HG03175 (cell line): ENCODE results near the gene GBE1.
A peak's percentile ranks its signal among the peaks of the same experiment; 100 is the strongest.
"Not testable (repeated sequence)": the region's sequence is repeated elsewhere in the genome, so short reads cannot be mapped to it uniquely, and the experiment has no call there.

ENCODE experiments used
- ATAC-seq: cut with Tn5 transposase; IDR thresholded peaks from one replicate; pipeline ENCODE4 v1.9.1; 2021; ENCODE audit warnings: mild to moderate bottlenecking, moderate library complexity; ENCODE audit not compliant: unreplicated experiment

The GBE1 gene

GRCh38 chr3:81760924-81761903 is at the start of gene GBE1:
Gene GBE1, minus strand, starts transcription at chr3:81761645. Its CDS starts 128 bp downstream, at chr3:81761517.
- peak; percentile 91 for ATAC-seq

DNA sequence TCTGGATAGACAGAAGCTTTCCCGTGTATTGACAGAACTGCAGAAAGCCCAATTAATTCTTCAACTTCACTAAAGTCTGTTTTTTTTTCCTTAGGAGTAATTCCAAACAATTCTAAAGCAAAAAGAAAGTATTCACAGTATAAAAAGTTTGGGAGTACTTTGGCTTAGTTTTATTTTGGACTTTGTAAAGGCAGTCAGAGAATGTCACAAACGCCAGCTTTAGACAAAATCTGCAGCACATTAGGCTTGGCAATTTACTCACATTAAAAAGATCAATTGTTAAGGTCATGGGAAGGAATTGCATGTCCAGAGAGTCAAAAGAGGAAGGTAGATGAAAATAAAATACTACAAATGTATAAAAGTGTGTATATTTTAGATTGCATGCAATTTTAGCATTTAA is 47.5 kb upstream of the GBE1 start:
- ATAC-seq, result no peak

DNA sequence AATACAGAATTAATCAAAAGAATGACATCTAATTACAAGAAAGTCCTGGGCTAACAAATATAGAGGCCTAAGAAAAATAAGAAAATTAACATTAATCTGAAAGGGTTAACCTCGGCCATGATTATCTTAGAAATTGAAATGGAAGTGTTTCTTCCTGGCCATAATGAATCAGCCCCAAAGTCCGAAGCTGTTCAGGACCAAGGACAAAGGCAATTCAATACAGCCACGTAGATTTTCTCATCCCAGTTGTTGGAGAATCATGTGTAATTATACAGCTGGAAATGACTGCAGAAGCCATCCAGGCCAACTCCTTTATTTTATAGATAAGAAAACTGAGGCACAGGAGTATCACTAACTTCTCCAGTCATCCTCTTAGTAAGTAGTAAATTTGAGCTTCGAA is 38.0 kb upstream of the GBE1 start:
- no peak for ATAC-seq

DNA sequence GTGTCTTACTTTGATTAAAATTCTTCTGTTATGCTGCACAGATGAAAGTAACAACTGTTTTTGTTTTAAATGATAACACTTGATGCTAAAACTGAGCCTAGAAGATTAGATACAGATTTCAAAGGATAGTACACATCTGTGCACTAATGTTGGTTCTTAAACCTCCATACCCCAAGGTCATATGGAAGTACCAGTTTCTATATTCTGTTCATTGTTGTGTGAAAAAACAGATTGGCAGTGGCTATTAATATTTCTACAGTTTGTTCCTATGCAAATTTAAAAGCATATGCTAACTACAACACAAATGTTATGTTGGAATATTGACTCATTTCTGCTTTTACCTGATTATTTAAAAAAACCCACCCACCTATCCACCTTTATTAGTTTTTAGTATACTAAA is 32.0 kb upstream of the GBE1 start:
- ATAC-seq, result peak; percentile 49

DNA sequence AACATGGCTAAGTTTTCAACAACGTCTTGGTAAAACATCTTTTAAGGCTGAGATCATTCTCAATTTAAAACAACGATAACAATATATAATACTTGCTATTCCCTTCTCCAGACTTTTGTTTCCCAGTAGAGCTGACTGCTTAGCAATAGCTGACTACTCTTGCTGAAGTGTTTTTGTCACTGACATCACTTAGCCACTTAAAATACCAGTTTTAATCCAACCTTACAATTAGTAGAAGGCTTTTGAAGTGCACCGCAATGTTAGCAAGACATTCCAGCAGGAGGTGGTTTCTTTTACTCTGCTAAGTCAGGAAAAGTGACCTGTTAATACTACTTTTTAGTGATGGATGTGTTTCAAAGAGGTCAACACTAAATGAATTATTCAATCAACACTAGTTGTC is 28.7 kb upstream of the GBE1 start:
- no peak for ATAC-seq

DNA sequence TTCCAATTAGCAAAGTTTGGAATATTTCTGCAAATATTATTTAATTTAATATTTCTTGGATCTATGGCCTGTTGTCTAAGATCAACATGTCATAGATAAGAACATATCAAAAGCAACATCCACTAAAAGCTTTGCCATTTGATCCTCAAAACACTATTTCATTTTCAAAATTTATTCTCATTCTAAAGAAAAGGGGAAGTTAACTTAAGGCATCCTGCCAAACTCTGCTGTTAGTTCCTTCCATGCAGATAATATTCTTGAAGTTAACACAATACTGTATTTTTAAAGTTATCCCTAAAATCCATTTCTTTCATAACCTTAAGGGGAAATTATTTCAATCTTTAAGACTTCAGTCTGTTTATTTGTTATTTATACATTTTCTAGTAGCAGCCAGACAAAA is 28.2 kb upstream of the GBE1 start:
- no peak for ATAC-seq

DNA sequence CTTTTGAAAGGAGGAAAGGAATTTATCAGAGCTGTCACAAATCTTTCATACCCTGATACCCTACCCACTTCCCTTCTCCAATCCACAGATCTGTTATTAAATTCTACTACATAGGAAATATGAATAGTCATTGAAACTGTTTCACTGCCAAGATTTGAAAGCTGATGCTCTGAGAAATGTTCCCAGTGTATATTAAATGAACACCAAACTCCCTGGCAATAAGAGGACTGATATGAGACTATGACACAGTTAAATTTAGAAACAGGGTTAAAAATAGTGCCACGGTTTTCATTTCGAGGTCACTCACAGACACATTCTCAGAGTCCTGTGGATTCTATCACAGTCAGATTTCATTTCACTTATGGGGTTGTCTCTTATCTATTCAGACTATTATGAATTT is 27.2 kb upstream of the GBE1 start:
- ATAC-seq, result peak; percentile 71

DNA sequence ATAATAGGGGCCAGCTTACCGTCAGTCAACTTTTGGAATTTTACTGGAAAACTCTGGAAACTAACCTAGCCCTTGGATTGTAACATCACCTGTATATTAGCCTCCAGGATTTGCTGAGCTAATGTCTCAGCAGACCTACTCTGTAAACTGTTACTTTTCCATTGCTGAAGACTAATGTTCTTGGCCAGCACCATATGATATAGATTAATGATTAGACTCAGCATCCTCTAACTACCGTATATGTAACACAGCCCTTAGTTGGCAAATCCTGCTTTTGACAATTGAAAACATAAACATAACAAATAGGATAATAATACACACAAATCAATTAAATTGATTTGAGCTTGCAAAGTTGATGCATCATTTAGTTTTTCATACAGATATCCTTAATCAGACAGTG is 26.6 kb upstream of the GBE1 start:
- ATAC-seq, result peak; percentile 51

- ATAC-seq, result no peak
These were observed 21.1 kb upstream of the GBE1 start for GRCh38 chr3:81782585-81782984.

- peak; percentile 37 for ATAC-seq
These were observed 17.3 kb upstream of the GBE1 start for GRCh38 chr3:81778678-81779182.

GRCh38 chr3:81776643-81777042 is 15.2 kb upstream of the GBE1 start:
- ATAC-seq, result no peak

DNA sequence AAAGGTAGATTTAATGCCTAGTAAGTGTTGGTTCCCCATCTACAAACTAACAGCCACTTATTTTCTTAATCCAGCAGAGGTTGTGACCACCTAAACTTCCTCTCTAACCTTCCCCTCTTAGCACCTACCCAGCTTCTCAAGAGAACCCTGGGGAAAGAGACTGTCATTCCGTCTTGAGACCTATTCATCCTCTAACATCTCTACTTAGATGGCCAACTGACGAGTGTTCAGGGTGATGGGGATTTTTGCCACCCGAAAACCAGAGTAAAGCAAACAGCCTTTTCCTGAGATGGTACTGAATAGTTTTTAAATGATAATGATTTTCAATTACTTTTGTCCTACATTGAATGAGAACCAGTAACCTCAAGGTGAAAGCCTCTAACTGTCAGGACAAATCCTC is 9.3 kb upstream of the GBE1 start:
- ATAC-seq, result no peak

DNA sequence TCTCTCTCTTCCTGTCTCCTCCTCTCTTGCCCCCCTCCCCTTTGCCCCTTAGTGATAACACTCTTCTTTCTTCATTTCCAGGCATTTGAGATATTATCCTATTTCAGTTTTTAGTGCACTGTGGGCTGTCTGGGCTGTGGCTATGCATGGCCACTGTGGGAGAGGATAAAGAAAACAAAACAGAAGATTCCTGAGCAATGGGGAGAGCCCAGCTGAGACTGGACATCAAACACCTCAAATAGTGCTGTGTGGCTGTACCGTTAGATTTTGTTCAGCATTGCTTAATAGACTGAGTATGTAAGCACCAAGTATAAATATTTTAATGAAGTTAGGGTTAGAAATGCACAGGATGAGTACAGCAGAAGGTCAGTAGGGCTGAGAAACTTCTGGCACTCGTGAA is 7.9 kb upstream of the GBE1 start:
- no peak for ATAC-seq

DNA sequence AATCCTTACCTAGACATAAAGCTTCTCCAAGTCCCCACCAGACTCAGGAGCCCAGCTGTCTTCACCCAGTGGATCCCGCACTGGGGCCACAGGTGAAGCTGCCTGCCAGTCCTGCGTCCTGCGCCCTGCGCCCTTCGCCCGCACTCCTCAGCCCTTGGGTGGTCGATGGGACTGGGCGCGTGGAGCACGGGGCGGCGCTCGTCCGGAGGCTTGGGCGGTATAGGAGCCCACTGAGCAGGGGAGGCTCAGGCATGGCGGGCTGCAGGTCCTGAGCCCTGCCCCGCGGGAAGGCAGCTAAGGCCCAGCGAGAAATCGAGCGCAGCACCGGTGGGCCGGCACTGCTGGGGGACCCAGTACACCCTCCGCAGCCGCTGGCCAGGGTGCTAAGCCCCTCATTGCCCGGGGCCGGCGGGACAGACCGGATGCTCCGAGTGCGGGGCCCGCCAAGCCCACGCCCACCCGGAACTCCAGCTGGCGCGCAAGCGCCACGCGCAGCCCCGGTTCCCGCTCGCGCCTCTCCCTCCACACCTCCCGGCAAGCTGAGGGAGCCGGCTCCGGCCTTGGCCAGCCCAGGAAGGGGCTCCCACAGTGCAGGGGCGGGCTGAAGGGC is 5.9 kb upstream of the GBE1 start:
- ATAC-seq, result not testable (repeated sequence)

DNA sequence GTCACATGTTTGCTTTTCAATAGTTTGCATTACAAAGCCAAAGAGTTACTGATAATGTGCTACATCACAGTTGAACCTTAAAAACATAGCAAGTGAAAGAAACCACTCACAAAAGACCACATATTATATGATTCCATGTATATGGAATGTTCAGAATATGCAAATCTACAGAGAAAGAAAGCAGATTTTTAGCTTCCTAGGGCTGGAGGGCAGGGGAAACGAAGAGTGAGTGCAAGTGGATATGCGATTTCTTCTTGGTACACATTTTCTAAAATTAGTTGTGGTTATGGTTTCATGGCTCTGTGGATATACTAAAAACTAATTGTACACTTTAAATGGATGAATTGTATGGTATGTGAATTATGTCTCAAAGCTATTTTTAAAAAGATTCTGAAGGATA is 4.0 kb upstream of the GBE1 start:
- ATAC-seq, result no peak

DNA sequence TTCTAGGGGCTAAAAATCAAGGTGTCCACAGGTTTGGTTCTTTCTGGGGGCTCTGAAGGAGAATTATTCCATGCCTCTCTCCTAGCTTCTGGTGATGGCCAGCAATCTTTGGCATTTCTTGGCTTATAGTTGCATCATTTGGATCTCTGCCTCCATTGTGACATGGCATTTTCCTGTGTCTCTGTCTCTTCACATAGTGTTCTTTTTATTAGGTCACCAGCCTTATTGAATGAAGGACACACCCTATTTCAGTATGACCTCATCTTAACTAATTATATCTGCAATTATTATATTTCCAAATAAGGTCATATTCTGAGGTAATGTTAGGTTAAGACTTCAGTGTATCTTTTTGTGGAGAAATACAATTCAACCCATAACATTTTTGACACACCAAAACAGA is 3.2 kb upstream of the GBE1 start:
- ATAC-seq, result no peak

- ATAC-seq, result no peak
These were observed 2.6 kb upstream of the GBE1 start for GRCh38 chr3:81764002-81764401.

DNA sequence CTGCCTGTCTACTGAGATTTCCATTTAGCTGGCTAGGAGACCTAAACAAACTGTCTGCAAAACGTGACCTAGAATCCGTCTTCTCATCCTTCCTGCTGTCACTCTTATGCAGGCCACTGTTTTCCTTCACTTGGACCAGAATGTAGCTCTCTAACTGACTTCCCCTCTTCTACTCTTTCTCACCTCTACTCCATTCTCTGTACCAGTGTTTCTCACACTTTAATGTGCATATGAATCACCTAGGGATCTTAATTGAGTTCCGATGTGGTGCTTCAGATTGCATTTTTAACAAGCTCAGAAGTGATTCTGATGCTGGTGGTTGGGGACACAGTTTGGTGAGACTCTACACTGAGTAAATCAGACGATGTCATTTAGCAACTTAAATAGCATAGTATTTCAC is 1.6 kb upstream of the GBE1 start:
- ATAC-seq, result no peak

GRCh38 chr3:81761904-81762580 is 597 bp upstream of the GBE1 start:
- ATAC-seq, result peak; percentile 1

GRCh38 chr3:81760215-81760614 is 1.2 kb downstream of the GBE1 start:
- no peak for ATAC-seq

DNA sequence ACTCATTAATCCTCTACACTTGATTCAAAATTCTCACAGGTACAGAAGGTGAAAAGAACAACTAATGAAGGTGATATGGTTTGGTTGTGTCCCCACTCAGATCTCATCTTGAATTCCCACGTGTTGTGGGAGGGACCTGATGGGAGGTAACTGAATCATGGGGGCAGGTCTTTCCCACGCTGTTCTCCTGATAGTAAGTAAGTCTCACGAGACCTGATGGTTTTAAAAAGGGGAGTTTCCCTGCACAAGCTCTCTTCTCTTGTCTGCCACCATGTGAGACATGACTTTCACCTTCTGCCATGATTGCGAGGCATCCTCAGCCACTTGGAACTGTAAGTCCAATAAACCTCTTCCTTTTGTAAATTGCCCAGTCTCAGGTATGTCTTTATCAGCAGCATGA is 2.7 kb downstream of the GBE1 start:
- ATAC-seq, result not testable (repeated sequence)

- no peak for ATAC-seq
These were observed 3.2 kb downstream of the GBE1 start for GRCh38 chr3:81758275-81758674.
